Neural crest cell (in vitro differentiated cells): ENCODE results near the gene GNE. TPM values are rescaled to one million over a fixed set of nuclear protein-coding genes. Genes with fewer than 3 reads are reported as not detected.

Source experiments
- DNase-seq: peaks from one replicate; pipeline ENCODE4 v3.0.0; 2021; ENCODE audit warnings: low read depth, mixed read lengths, low spot score
- H3K27ac Mint-ChIP-seq: one replicate; pipeline ENCODE4 v1.8.0; 2021; ENCODE audit warnings: mild to moderate bottlenecking, mixed read lengths; ENCODE audit not compliant: unreplicated experiment
- H3K27me3 Mint-ChIP-seq: 2 replicates; pipeline ENCODE4 v1.8.0; 2021; ENCODE audit warnings: low read depth, mild to moderate bottlenecking, mixed read lengths
- H3K36me3 Mint-ChIP-seq: 2 replicates; pipeline ENCODE4 v1.8.0; 2021; ENCODE audit warnings: low read depth, mild to moderate bottlenecking, mixed read lengths
- H3K4me1 Mint-ChIP-seq: 2 replicates; pipeline ENCODE4 v1.8.0; 2021; ENCODE audit warnings: mixed read lengths
- H3K4me3 Mint-ChIP-seq: one replicate; pipeline ENCODE4 v1.8.0; 2021; ENCODE audit warnings: mild to moderate bottlenecking, mixed read lengths
- H3K9me3 Mint-ChIP-seq: 2 replicates; pipeline ENCODE4 v1.8.0; 2021; ENCODE audit warnings: mixed read lengths
- total RNA-seq: library from RNA; stranded (reverse); gene quantifications from 2 replicates; pipeline ENCODE4 v1.2.1, GENCODE V29; 2021
- TF ChIP-seq, protein P1 (sequence below): fragments of 200-600 bp; sonication (generic); conservative IDR thresholded peaks from 2 replicates; pipeline ENCODE4 v1.5.0; 2021; ENCODE audit warnings: antibody characterized with exemption, mild to moderate bottlenecking

Gene GNE
- total RNA-seq, 1 donor from 2014 or later, result 24.6 TPM

DNA sequence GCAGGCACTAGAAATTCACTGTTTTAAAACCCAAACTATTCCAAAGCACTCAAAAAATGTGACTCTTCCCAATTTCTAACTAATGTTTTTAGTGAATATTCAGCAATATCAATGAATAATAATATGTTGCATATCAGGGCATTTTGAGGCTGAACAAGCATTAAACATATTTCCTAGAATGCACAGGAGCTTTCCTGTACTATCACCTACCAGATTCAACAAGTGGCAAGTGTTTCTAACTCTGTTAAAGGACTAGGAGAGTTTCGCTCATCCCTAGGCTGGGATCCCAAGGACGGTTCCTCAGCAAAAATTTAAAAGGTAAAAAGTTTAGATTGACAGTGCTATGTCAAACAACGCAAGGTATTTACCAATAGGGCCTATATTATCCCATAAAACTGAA is 21.0 kb downstream of the GNE start:
- no peaks in the 10 kb centered on the region for H3K27me3 Mint-ChIP-seq
- no peak overlapping the region for H3K4me3 Mint-ChIP-seq
- no peak overlapping the region for H3K27ac Mint-ChIP-seq
- H3K36me3 Mint-ChIP-seq, result peaks cover 35% of the 10 kb centered on the region
- no peaks in the 10 kb centered on the region for H3K4me1 Mint-ChIP-seq
- no peaks in the 10 kb centered on the region for H3K9me3 Mint-ChIP-seq
- DNase-seq, result no peak
- TF ChIP-seq, protein P1, sequence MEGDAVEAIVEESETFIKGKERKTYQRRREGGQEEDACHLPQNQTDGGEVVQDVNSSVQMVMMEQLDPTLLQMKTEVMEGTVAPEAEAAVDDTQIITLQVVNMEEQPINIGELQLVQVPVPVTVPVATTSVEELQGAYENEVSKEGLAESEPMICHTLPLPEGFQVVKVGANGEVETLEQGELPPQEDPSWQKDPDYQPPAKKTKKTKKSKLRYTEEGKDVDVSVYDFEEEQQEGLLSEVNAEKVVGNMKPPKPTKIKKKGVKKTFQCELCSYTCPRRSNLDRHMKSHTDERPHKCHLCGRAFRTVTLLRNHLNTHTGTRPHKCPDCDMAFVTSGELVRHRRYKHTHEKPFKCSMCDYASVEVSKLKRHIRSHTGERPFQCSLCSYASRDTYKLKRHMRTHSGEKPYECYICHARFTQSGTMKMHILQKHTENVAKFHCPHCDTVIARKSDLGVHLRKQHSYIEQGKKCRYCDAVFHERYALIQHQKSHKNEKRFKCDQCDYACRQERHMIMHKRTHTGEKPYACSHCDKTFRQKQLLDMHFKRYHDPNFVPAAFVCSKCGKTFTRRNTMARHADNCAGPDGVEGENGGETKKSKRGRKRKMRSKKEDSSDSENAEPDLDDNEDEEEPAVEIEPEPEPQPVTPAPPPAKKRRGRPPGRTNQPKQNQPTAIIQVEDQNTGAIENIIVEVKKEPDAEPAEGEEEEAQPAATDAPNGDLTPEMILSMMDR, result no peak

DNA sequence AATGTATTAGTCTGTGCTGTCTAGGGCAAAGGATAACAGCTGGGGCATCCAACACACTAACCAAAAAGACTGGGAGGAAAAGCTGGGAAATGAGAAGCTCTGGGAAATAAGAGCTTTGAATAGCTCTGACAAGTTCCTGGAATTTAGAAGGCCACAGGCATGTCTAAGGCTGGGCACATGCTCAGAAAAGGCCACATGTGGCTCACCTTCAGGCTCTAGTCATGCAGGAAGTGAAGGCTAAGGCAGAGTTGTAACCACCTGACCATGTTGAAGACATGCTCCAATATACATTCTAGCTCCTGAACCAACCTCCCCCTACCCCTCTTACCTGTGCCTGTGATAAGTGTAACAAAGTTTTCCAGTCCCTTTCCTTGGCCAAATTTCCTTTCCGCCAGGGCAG is 35.8 kb downstream of the GNE start:
- TF ChIP-seq, protein P1, result no peak
- Mint-ChIP-seq H3K36me3 (peaks cover 20% of the 10 kb centered on the region), H3K27me3 (no peaks in the 10 kb centered on the region), H3K4me3 (no peak overlapping the region), H3K9me3 (no peaks in the 10 kb centered on the region), H3K4me1 (no peaks in the 10 kb centered on the region), H3K27ac (no peak overlapping the region)
- DNase-seq, result no peak

DNA sequence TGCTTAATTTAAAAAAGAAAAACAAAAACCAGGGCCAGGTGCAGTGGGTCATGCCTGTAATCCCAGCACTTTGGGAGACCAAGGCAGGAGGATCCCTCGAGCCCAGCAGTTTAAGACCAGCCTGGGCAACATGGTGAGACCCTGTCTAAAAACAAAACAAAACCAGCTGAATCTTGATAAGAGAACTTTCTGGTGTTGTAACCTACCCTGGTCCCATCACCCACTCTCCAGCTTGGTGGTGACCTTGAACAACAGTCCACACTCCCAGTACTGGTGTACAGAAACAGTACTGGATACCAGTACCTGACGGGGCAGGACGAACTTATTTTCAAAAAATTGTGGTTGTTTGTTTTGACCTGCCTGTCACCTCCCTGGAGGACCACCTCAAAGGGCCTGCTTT is 36.6 kb downstream of the GNE start:
- DNase-seq, result no peak
- H3K4me3 Mint-ChIP-seq, result no peak overlapping the region
- peaks cover 24% of the 10 kb centered on the region for H3K36me3 Mint-ChIP-seq
- H3K27ac Mint-ChIP-seq, result no peak overlapping the region
- no peaks in the 10 kb centered on the region for H3K4me1 Mint-ChIP-seq
- TF ChIP-seq, protein P1, result no peak
- no peaks in the 10 kb centered on the region for H3K9me3 Mint-ChIP-seq
- H3K27me3 Mint-ChIP-seq, result no peaks in the 10 kb centered on the region

DNA sequence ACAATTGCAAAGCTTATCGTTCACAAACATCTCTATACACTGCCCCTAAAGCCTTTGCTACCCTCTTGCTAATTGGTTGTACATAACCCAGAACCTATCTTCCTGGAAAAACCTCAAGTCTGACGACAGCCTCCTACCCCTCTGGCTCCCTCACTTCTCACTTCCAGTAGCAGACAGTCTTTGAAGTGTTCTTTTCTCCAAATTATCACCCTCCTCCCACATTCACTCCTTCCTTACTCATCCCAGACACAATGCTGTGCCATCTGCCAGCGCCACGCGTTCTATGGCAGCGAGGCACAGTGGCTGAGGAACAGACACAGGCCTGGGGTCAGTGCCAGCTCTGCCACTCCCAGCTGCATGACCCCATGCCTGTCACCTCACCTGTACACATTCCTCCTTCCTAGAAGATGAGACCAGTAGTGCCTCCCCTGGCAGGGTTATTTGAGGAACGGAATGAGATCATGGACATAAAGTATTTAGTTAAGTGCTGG is 39.8 kb downstream of the GNE start:
- H3K4me1 Mint-ChIP-seq, result no peaks in the 10 kb centered on the region
- TF ChIP-seq, protein P1, result no peak
- no peak for DNase-seq
- H3K27me3 Mint-ChIP-seq, result no peaks in the 10 kb centered on the region
- peaks cover 28% of the 10 kb centered on the region for H3K36me3 Mint-ChIP-seq
- H3K9me3 Mint-ChIP-seq, result no peaks in the 10 kb centered on the region
- no peak overlapping the region for H3K4me3 Mint-ChIP-seq
- H3K27ac Mint-ChIP-seq, result peak overlapping the region; percentile 36

DNA sequence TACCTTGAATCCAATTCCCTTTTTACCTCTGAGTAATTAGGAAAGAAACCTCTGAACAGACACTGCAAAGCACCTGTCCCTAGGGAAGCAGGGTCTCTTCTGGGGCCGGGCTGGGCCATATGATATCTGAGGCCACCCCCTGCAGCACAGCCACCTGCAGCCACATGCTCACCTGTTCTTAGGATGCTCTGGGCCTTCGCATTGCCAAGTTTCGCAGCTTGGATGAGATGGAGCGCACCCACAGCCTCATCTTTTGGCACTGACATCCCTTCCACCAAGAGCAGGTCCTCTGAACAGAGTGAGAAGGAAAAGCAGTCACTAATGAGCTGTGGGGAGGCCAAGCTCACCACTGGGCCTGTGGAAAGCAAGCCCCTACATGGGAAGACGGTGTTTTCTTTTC is 40.2 kb downstream of the GNE start:
- no peak overlapping the region for H3K27ac Mint-ChIP-seq
- DNase-seq, result no peak
- TF ChIP-seq, protein P1, result no peak
- H3K4me1 Mint-ChIP-seq, result no peaks in the 10 kb centered on the region
- H3K27me3 Mint-ChIP-seq, result no peaks in the 10 kb centered on the region
- H3K4me3 Mint-ChIP-seq, result no peak overlapping the region
- peaks cover 24% of the 10 kb centered on the region for H3K36me3 Mint-ChIP-seq
- H3K9me3 Mint-ChIP-seq, result no peaks in the 10 kb centered on the region
